Measurements from ENCODE around the gene SLC44A5.
"Not testable (repeated sequence)": the region's sequence is repeated elsewhere in the genome, so short reads cannot be mapped to it uniquely, and the experiment has no call there.

The SLC44A5 gene

GRCh38 chr1:75263616-75264015 lies 347.3 kb downstream of the SLC44A5 start:
- not testable (repeated sequence) for DNase-seq

DNA sequence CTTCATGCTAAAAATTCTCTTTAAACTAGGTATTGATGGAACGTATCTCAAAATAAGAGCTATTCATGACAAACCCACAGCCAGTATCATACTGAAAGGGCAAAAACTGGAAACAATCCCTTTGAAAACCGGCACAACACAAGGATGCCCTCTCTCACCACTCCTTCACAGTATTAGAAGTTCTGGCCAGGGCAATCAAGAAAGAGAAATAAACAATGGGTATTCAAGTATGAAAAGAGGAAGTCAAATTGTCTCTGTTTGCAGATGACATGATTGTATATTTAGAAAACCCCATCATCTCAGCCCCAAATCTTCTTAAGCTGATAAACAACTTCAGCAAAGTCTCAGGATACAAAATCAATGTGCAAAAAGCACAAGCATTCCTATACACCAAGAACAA lies 349.0 kb downstream of the SLC44A5 start:
- DNase-seq, result not testable (repeated sequence)

GRCh38 chr1:75258351-75258750 lies 352.6 kb downstream of the SLC44A5 start:
- no peak for DNase-seq

DNA sequence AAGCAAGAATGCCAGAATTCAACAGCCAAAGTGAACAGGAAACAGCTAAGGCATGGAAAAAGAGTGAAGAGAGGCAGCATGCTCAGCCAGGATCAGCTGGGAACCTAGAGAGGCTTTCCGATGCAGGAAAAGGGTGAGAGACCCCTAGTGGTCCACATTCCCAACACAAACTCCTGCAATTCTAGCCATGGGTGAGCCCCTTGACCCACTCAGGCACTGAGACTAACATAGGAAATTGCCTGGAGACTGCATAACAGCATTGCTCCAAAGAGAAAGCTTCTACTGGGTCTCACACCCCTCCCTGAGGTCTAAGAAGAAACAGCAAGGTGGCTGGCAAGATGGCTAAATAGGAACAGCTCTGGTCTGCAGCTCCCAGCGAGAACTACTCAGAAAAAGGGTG lies 353.5 kb downstream of the SLC44A5 start:
- DNase-seq, result no peak

DNA sequence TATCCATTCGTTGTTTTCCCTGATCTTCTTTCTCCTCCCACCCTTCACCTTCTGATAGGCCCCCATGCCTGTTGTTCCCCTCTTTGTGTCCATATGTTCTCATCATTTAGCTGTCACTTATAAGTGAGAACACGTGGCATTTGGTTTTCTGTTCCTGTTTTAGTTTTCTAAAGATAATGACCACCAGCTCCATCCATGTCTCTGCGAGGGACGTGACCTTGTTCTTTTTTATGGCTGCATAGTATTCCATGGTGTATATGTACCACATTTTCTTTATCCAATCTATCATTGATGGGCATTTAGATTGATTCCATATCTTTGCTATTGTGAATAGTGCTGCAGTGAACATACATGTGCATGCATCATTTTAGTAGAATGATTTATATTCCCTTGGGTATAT lies 360.8 kb downstream of the SLC44A5 start:
- DNase-seq, result not testable (repeated sequence)

- no peak for DNase-seq
Measured at GRCh38 chr1:75245239-75245638, 365.7 kb downstream of the SLC44A5 start.

DNA sequence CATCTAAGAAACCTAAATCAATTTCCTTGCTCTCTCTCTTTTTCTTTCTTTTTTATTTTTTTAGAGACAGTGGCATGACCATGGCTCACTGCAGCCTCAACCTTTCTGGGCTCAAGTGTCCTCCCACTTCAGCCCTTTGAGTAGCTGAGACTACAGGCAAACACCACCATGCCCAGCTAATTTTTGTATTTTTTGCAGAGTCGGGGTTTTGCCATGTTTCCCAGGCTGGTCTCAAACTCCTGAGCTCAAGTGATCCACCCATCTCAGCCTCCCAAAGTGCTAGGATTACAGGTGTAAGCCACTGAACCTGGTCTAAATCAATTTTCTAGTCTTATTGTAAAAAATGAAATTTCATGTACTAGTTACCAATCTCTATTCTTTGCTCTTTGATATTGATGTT lies 367.8 kb downstream of the SLC44A5 start:
- no peak for DNase-seq

GRCh38 chr1:75237316-75237715 lies 373.6 kb downstream of the SLC44A5 start:
- no peak for DNase-seq

- no peak for DNase-seq
Measured at GRCh38 chr1:75234562-75234961, 376.4 kb downstream of the SLC44A5 start.

DNA sequence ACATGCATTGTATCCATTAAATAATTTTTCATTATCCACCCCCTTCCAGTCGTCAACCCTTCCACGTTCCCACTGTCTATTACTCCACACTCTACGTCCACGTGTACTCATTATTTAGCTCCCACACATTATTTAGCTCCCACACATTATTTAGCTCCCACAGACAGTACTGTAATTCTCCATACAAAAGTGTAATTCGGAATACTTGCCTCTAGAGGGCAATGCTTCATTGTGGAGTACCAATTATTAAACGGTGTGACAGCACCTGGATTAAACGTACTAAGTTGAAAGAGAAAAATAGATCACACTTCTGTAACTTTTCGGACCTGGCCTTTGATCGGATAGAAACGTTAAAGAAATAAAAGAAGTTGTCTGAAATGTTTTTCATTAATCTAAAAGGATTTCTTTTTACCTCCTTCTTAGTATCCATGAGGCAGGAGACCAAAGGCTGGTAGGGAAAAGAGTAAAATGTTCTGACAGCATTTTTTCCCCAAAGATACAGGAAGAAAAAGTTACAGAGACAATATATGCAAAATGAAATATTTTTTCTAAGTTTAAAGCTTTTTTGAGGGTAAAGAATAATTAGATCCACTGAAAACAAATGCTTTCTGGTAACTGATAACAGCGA lies 377.5 kb downstream of the SLC44A5 start:
- peak; percentile 35 for DNase-seq

- DNase-seq, result no peak
Measured at GRCh38 chr1:75220072-75220471, 390.8 kb downstream of the SLC44A5 start.

DNA sequence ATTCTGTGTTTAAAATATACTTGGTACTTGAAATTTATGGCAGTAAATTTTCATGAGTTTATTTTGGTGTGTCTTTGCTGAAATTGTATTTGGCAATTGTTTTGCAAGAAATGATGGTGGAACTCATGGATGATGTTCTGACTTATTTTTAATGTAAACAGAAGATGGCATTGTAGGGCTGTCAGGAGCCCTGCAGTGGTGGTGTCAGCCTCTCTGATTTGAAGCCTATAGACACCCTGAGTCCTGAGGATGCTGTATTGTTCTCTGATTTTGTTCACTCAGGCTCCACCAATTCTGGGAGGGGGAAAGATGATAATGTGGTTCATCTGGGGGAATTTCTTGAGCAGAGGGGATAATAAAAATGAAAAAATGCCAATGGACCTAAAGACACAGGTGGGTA lies 396.9 kb downstream of the SLC44A5 start:
- no peak for DNase-seq

- no peak for DNase-seq
Measured at GRCh38 chr1:75211648-75212047, 399.3 kb downstream of the SLC44A5 start.

DNA sequence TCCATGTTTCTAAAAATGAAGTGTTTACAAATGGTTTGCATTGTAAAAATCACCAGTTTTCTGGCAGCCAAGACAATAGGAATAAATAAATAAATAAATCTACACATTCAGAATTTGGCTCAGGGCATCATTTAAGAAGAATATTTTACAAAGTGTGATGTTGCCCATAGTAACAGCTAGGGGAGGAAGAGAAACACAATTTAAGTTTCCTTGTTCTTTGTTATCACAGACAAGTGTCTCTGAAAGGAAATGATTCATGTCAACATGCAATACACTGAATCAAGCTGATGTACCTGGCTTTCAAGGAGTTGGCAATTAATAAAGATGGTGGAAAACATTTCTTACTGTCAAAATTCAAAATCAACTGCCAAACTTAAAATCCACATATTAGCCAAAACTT lies 402.1 kb downstream of the SLC44A5 start:
- DNase-seq, result no peak

DNA sequence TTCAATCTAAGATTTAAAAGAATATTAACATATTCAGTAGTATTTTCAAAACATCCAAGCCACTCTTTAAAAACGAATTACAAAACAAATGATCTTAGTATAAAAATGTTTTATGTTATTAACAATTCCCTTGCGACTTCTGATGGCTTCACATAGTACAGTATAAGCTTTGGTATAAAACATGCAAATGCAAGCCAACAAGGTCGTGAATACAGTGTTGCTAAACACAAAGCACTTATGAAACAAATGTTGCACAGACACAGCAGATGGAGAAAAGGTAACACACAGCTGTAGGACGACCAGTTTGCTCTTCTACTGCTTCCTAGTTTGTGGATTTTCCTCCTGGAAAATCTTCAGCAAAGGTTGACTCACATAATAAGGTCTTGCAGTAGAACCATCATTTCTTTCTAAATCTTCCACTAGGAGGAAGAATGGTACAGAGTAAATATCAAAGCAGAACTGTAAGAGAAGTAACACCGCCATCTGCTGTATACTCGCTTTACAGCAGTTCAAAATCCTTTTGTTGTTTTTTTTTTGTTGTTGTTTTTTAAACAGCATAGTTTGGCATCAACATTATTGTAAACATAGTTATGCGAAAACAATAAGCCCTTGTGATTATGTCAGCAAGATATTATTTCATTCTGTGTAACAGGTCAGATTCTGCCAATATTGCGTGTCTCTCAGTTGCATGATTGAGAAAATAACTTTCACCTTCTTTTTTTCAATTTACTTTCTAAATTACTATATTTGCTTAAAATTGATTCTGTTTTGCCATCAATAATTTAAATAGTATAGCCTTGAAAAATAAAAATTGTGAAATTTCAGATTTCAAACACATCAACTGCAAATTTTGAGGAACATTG lies 407.3 kb downstream of the SLC44A5 start:
- DNase-seq, result peak; percentile 21

DNA sequence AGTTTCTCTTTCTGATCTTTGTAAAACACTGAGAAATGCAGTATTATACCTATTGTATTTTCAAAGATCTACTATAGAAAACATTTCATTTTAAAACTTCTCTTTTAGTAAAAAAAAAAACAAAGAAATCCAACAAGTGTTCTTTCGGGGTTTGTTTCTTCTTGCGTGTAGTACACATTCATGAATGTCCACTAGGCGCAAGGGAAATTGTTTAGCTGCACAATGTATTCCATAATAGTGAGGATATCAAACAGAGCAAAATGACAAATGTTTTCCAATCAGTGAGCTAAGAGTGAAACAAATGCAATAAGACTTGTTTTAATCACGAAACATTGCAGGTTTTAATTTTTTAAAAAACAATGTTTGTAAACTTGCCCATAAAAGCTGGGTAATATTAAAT lies 408.2 kb downstream of the SLC44A5 start:
- DNase-seq, result no peak

- DNase-seq, result no peak
Measured at GRCh38 chr1:75198761-75199160, 412.2 kb downstream of the SLC44A5 start.

DNA sequence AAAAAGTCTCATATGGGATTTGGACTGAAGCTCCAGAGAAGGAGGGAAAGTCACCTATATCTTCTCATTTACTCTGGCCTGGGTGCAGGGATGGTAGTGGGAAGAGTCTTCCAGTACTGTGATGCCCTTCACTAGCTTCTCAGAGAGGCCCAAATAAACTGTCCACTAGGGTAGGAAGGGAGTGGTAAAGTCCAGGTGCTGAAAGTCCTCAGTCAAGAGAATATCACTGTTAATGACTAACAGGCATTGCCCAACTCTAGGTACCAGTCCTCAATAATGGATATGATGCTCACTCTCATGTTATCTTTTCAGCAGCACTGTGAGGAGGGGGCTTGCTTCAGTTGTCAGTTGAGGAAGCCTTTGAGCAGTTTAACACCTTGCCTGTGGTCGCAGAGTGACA lies 412.8 kb downstream of the SLC44A5 start:
- no peak for DNase-seq

GRCh38 chr1:75188892-75189291 lies 422.0 kb downstream of the SLC44A5 start:
- DNase-seq, result no peak

- DNase-seq, result not testable (repeated sequence)
Measured at GRCh38 chr1:75181214-75181955, 429.5 kb downstream of the SLC44A5 start.

DNA sequence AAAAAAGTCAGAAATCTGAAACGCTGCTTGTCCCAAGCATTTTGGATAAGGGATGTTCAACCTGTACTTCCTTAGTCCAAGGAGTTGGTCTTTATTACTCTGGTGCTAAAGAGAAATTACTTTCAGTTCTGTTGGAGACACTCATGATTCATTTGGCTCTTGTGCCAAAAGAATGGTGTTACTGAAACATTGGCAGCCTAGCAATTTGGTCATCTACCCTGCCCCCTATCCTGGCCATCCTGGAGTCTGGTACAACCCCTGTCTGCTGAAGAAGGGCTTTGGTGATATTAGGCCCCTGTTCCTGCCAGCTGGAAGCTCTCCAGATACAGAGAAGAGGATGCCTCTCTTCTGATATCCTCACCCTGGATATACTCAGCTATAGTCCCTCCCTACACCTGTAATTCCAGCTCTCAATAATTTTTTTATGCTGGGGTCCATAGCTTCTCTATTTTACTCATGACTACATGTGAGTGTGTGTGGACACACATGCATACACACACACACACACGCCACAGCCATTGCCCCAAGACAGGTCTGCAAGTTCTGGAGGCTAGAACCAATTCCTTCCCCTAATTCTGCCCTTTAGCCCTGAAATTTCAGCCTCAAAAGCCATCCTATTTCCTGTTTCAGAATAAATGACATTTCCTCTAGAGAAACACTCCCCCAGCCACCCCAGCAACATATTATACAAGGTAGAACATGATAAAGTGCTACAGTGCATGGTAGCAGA lies 436.7 kb downstream of the SLC44A5 start:
- no peak for DNase-seq

GRCh38 chr1:75172556-75172955 lies 438.4 kb downstream of the SLC44A5 start:
- DNase-seq, result no peak

DNA sequence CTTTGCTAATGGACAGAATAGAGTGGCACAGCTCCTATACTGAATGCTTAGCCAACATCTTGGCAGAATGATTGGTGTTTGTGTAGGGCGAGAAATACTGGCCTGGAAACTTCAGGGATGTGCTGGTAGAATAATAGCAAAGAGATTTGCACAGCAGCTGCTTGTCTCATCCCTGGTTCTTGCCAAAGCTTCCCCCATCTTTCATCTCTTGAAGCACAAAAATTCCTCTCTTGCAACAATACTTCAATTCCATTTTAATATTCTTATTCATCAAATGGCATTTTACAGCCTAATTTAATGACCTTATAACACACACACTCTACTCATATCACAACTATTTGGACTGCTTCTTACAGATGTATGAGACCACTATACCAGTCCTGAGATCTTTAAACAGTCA lies 439.0 kb downstream of the SLC44A5 start:
- DNase-seq, result no peak
